Keratinocyte (primary cell): ENCODE results near the gene THAP11. TPM values are rescaled to one million over a fixed set of nuclear protein-coding genes. Genes with fewer than 3 reads are reported as not detected.

Experiments
- DNase-seq: peaks from one replicate; pipeline ENCODE4 v3.0.0-alpha.2; 2011; ENCODE audit warnings: low read depth, missing footprints, low spot score
- FAIRE-seq: peaks from 2 replicates; lab custom pipeline; 2011; peaks lifted over from hg19 to GRCh38; lab: Jason Lieb, UNC
- H2AFZ ChIP-seq: 2 replicates; pipeline ENCODE4 v1.6.0; 2012; ENCODE audit warnings: low read length, control low read depth, inconsistent platforms; ENCODE audit not compliant: control insufficient read depth
- H3K27ac ChIP-seq: 2 replicates; pipeline ENCODE4 v1.5.1; 2011; ENCODE audit warnings: low read length; ENCODE audit not compliant: control insufficient read depth, insufficient read depth
- H3K27me3 ChIP-seq: 3 replicates; pipeline ENCODE4 v1.6.0; 2011; ENCODE audit warnings: low read length; ENCODE audit not compliant: control insufficient read depth, insufficient read depth; ENCODE audit errors: extremely low read depth
- H3K36me3 ChIP-seq, 2 experiments: 2 replicates in 1 of 2; 3 replicates in 1 of 2; pipeline ENCODE4 v1.5.1; 2011; ENCODE audit warnings: low read length in 2 of 2, mild to moderate bottlenecking in 1 of 2; ENCODE audit not compliant: control insufficient read depth in 2 of 2, insufficient read depth in 2 of 2; ENCODE audit errors: extremely low read depth in 1 of 2
- H3K4me1 ChIP-seq: 3 replicates; pipeline ENCODE4 v1.5.1; 2011; ENCODE audit warnings: low read length; ENCODE audit not compliant: control insufficient read depth, insufficient read depth; ENCODE audit errors: extremely low read depth
- H3K4me2 ChIP-seq: 3 replicates; pipeline ENCODE4 v1.6.0; 2011; ENCODE audit warnings: low read depth, low read length; ENCODE audit not compliant: control insufficient read depth, insufficient read depth; ENCODE audit errors: extremely low read depth
- H3K4me3 ChIP-seq, 3 experiments: fragments of 200-600 bp in 1 of 3; sonication (generic) in 1 of 3; 2 replicates in 2 of 3; 3 replicates in 1 of 3; pipeline ENCODE4 v1.5.1; 2011 to 2016; ENCODE audit warnings: low read length in 3 of 3, mild to moderate bottlenecking in 3 of 3, control low read depth in 2 of 3, inconsistent platforms in 1 of 3, low read depth in 1 of 3, mixed read lengths in 1 of 3, mixed run types in 1 of 3, moderate library complexity in 1 of 3; ENCODE audit not compliant: control insufficient read depth in 2 of 3, insufficient read depth in 2 of 3; ENCODE audit errors: extremely low read depth in 1 of 3
- H3K79me2 ChIP-seq: 2 replicates; pipeline ENCODE4 v1.6.0; 2012; ENCODE audit warnings: low read length; ENCODE audit not compliant: control insufficient read depth, insufficient read depth
- H3K9ac ChIP-seq: 3 replicates; pipeline ENCODE4 v1.6.0; 2011; ENCODE audit warnings: low read length; ENCODE audit not compliant: control insufficient read depth, insufficient read depth; ENCODE audit errors: extremely low read depth
- H3K9me1 ChIP-seq: 3 replicates; pipeline ENCODE4 v1.6.0; 2011; ENCODE audit warnings: low read length; ENCODE audit not compliant: control insufficient read depth, insufficient read depth; ENCODE audit errors: extremely low read depth
- H3K9me3 ChIP-seq: 2 replicates; pipeline ENCODE4 v1.5.1; 2012; ENCODE audit warnings: low read depth, low read length; ENCODE audit not compliant: control insufficient read depth
- H4K20me1 ChIP-seq: 3 replicates; pipeline ENCODE4 v1.6.0; 2011; ENCODE audit warnings: low read length; ENCODE audit not compliant: control insufficient read depth, insufficient read depth; ENCODE audit errors: extremely low read depth
- EZH2 ChIP-seq: IDR thresholded peaks from one replicate; pipeline ENCODE4 v1.6.1; 2012; ENCODE audit warnings: inconsistent platforms, mild to moderate bottlenecking, low read length, moderate library complexity
- dilution Hi-C: fragments of 300-500 bp; cut with MboI; formaldehyde crosslinking; loops from one replicate; pipeline ENCODE4 v1.7.0; 2020; ENCODE audit warnings: low sequenced_read_pairs; ENCODE audit not compliant: extremely low pct_ligation_motif_present
- polyA plus RNA-seq, 5 experiments: library from polyadenylated mRNA; depleted of rRNA in 3 of 5; stranded (reverse) in 3 of 5; stranded (forward) in 1 of 5; unstranded in 1 of 5; fragments of >200 nt; gene quantifications; 1 replicate in 1 of 5; 2 replicates in 3 of 5; 3 replicates in 1 of 5; pipeline versions ENCODE4 v1.2.1 to v1.2.3, GENCODE V29; 2011 to 2012; ENCODE audit warnings: missing spikeins in 2 of 5, low read depth in 1 of 5, low replicate concordance in 1 of 5
- TF ChIP-seq, protein P1 (sequence below), 3 experiments: IDR thresholded peaks in 1 of 3; conservative IDR thresholded peaks in 1 of 3; optimal IDR thresholded peaks in 1 of 3; 2 replicates in 2 of 3; 3 replicates in 1 of 3; pipeline versions ENCODE3 to v1.5.1; 2011; ENCODE audit warnings: low read length in 3 of 3, mild to moderate bottlenecking in 3 of 3, moderate library complexity in 2 of 3, control low read depth in 1 of 3, inconsistent platforms in 1 of 3; ENCODE audit not compliant: insufficient read depth in 2 of 3; ENCODE audit errors: extremely low read depth in 1 of 3

THAP11 gene
- polyA plus RNA-seq, 1 donor (not counting 4 experiments of a cell fraction or from before 2014, with no cell fraction given) = 11.8 TPM

DNA sequence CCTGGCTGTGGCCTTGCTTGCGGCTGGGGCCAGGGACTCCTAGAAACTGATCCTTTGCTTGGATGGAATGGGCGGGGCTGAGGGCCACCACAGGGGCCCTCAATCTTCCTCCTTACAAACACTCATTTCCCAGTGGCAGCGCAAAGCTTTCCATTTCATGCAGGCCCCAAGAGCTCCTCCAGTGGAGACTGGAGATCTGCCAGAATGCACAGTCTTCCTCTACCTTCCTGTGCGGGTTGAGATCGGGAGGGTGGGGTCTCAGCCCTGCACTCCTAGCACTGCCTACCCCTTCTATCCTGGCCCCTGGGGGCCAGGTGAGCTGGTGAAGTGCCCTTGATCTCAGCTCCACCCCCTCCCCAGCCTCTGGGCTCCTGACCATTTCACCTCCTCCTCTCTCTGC, 44.3 kb downstream of the THAP11 start:
- Histone ChIP-seq H3K79me2 (no peaks in the 10 kb centered on the region), H3K36me3 (peaks cover 24% of the 10 kb centered on the region in 2 experiments), H3K4me2 (no peak overlapping the region), H3K4me3 (no peak overlapping the region), H3K27ac (no peak overlapping the region), H4K20me1 (peaks cover 15% of the 10 kb centered on the region), H3K27me3 (no peaks in the 10 kb centered on the region), H3K9me3 (no peaks in the 10 kb centered on the region), H3K9me1 (no peaks in the 10 kb centered on the region), H3K4me1 (peaks cover 4% of the 10 kb centered on the region), H2AFZ (no peak overlapping the region), H3K9ac (no peak overlapping the region)
- no peak for DNase-seq
- dilution Hi-C loops = no loop called here
- TF ChIP-seq, protein P1, sequence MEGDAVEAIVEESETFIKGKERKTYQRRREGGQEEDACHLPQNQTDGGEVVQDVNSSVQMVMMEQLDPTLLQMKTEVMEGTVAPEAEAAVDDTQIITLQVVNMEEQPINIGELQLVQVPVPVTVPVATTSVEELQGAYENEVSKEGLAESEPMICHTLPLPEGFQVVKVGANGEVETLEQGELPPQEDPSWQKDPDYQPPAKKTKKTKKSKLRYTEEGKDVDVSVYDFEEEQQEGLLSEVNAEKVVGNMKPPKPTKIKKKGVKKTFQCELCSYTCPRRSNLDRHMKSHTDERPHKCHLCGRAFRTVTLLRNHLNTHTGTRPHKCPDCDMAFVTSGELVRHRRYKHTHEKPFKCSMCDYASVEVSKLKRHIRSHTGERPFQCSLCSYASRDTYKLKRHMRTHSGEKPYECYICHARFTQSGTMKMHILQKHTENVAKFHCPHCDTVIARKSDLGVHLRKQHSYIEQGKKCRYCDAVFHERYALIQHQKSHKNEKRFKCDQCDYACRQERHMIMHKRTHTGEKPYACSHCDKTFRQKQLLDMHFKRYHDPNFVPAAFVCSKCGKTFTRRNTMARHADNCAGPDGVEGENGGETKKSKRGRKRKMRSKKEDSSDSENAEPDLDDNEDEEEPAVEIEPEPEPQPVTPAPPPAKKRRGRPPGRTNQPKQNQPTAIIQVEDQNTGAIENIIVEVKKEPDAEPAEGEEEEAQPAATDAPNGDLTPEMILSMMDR (optimal IDR thresholded peaks at IDR 0.05 in 1 of 3, IDR thresholded peaks at IDR 0.05 in 1 of 3, conservative IDR thresholded peaks at IDR 0.05 in 1 of 3; ENCODE audit: extremely low read depth in 1 of 3, insufficient read depth in 2 of 3, low read length in 3 of 3) = no peak
- TF ChIP-seq EZH2 = no peak
- no peak for FAIRE-seq

- no peaks in the 10 kb centered on the region for H3K27me3 ChIP-seq
- no peak for FAIRE-seq
- dilution Hi-C loops = no loop called here
Measured at GRCh38 chr16:67888331-67888730, 46.2 kb downstream of the THAP11 start.

More at GRCh38 chr16:67888331-67888730, 46.2 kb downstream of the THAP11 start:
- H3K4me1 ChIP-seq = peaks cover 11% of the 10 kb centered on the region
- H3K27ac ChIP-seq = no peak overlapping the region
- no peaks in the 10 kb centered on the region for H3K9me3 ChIP-seq
- H3K4me3 ChIP-seq = no peak overlapping the region
- no peak overlapping the region for H3K9ac ChIP-seq
- no peak overlapping the region for H2AFZ ChIP-seq
- peaks cover 13% of the 10 kb centered on the region for H4K20me1 ChIP-seq
- peaks cover 1% of the 10 kb centered on the region for H3K79me2 ChIP-seq
- no peaks in the 10 kb centered on the region for H3K9me1 ChIP-seq
- H3K4me2 ChIP-seq = no peak overlapping the region
- H3K36me3 ChIP-seq = peaks cover 8% of the 10 kb centered on the region in 2 experiments
- DNase-seq = no peak
- TF ChIP-seq, protein P1 (optimal IDR thresholded peaks at IDR 0.05 in 1 of 3, IDR thresholded peaks at IDR 0.05 in 1 of 3, conservative IDR thresholded peaks at IDR 0.05 in 1 of 3; ENCODE audit: extremely low read depth in 1 of 3, insufficient read depth in 2 of 3, low read length in 3 of 3) = no peak
- TF ChIP-seq EZH2 = no peak
